ENCODE results near the gene GPM6B.
"Not testable (repeated sequence)": the region's sequence is repeated elsewhere in the genome, so short reads cannot be mapped to it uniquely, and the experiment has no call there.

Gene GPM6B

DNA sequence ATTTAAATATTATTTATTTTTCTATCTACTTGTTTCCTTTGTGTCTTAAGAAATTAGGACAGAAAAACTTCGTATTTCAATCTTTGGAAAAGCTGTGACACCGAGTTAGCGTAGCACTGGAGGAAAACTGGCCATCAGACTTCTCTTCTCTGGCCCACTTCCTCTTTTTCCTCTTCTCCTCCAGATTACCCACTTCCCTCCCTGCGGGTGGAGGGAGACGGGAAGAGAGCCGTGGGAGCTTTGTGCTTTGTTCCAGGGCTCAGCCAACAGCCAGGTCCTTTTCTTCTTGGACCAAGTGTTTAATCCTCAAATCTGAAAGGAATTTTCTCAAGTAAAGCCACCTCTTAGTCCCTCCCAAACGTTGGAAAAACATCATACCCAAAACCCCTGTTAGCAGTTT lies 52.6 kb downstream of the GPM6B start:
- no peak for DNase-seq (ENCODE audit: low read depth)

DNA sequence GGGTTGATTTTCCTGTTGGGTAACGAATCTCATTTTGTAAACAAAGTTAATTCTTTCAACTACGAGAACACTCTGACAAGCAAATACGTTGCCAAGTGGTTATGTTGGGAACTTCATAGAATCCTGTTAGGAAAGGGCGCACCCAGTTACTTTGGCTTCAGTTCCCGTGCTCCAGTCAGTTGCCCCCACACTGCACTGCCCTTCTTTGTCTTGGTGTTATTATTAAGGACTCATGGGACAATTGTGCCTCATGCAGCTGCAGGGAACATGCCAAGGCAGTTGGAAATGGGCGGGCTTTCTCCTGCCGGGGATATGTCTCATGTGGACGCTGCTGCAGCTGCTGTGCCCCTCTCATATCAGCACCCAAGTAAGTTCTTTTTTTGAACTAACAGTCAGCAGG lies 53.4 kb downstream of the GPM6B start:
- DNase-seq (ENCODE audit: low read depth): no peak

DNA sequence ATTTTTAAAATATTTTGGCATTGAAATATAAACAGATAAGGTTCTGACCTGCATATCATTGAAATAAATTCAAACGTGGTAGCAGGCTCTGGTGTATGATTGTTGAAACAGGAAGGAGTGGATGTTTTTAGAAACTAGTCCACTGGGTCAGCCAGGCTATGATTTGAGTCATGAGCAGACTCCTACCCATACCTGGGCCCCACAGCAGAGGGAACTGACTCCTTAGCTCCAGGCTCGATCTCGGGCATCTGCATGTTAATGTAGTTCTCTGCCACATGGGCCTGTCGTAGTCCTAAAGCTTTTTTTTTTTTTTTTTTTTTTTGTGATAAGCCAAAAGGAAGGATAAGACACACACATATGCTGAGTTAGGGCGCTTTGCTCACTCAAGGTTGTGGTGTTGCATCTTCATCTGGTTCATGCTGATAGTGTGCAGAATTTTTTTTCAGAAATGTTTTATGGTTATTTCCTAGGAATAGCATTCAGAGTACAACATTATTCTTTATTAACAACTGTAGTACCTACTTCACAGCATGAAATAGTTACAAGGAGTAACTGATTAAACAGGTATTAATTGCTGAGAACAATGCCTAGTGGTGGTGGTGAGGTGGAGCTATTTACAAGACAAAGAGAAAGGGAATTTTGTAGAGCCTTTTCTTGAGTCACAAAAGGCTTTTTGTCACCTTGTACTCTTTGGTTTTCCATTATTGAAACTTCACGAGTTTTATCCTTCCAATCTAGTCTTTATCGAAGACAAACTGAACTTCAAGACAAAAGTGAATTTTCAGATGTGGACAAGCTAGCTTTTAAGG lies 55.1 kb downstream of the GPM6B start:
- DNase-seq (ENCODE audit: low read depth): no peak

GRCh38 chrX:13760426-13760825 lies 56.5 kb downstream of the GPM6B start:
- no peak for DNase-seq (ENCODE audit: low read depth)

DNA sequence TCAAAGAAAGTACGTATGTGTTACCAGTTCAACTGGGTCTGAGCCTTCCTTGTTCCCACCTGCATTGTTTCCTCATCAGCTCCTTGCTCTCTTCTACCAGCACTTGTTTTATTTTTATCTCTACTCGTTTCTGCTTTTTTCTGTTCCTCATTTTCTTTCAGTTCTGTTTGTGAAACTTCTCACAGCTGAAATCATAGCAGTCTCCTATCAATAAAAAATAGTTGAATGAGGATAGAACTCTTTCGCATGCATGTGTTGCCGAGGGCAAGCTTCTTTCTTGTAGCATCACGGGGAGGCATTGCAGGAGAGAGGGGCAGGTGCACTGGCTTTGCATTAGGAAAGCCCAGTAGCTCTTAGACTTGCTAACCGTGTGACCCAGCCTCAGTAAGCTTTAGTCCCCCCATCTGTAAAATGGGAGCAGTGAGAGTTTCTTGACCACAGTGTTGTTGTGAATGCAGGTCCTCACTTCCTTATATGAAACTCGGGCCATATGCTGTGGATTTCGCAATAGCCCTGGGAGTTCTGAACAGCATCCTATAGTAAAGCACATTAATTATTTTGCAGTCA lies 57.7 kb downstream of the GPM6B start:
- no peak for DNase-seq (ENCODE audit: low read depth)

GRCh38 chrX:13756381-13756780 lies 60.5 kb downstream of the GPM6B start:
- DNase-seq (ENCODE audit: low read depth): no peak

DNA sequence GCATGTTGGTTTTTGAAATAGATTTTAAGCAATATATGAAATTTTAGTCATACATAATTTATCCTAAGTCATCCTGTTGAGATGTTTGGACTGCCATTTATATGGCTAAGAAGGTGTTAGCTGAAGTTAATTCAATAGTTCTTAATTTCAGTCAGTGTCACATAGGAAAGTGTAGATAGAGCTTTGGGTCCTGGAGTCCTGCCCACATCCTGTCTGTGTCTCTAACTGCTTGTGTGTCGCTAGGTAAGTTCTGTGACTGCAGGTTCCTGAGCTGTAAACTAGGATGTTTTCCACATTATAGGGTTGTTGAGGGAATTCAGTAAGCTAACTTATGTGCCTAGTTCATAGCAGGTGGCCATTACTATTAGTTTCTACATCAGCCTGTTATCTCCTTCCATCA lies 61.6 kb downstream of the GPM6B start:
- DNase-seq (ENCODE audit: low read depth): no peak

DNA sequence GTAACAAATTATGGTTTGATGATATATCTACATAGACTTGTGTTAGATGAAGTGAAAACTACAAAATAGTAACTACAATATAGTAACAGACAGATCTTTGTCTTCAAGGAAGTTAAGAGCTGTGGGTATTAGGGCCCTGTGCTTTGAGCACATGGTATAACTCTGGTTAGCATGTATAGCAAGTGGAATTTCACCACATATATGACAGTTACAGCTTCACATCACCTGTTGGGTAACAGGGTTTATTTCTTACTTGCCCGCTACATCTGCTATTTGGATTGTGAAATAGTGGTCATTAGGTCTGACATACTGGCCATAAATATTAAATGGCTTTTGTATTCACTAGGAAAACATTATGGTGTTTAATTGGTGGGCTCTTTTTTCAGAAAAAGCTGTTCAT lies 62.1 kb downstream of the GPM6B start:
- DNase-seq (ENCODE audit: low read depth): no peak

GRCh38 chrX:13752646-13753045 lies 64.2 kb downstream of the GPM6B start:
- DNase-seq (ENCODE audit: low read depth): no peak

DNA sequence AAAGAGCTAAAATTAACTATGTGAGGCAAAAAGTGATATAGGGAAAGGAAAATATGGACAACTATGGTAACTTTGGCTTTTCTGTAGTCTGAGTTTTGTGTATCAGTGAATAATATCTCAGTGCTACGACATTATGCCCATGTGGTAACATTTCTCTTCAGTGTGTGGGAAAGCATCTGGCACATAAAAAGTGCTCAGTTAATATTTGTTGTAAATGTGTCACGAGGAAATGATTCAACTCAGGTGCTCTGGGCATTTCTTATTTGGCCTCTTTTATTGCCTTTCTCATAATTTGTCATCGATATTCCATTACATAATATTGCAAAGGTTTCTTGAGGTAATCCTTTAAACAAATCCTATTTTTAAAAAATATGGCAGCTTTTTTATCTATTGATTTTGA lies 64.8 kb downstream of the GPM6B start:
- no peak for DNase-seq (ENCODE audit: low read depth)

GRCh38 chrX:13750812-13751211 lies 66.1 kb downstream of the GPM6B start:
- no peak for DNase-seq (ENCODE audit: low read depth)

GRCh38 chrX:13750204-13750603 lies 66.7 kb downstream of the GPM6B start:
- no peak for DNase-seq (ENCODE audit: low read depth)

- DNase-seq (ENCODE audit: low read depth): no peak
Measured at GRCh38 chrX:13748486-13748885, 68.4 kb downstream of the GPM6B start.

GRCh38 chrX:13747836-13748235 lies 69.1 kb downstream of the GPM6B start:
- DNase-seq (ENCODE audit: low read depth): no peak

GRCh38 chrX:13742397-13743176 lies 74.3 kb downstream of the GPM6B start:
- peak; percentile 20 for DNase-seq (ENCODE audit: low read depth)

- DNase-seq (ENCODE audit: low read depth): no peak
Measured at GRCh38 chrX:13741695-13742094, 75.2 kb downstream of the GPM6B start.

- peak; percentile 85 for DNase-seq (ENCODE audit: low read depth)
Measured at GRCh38 chrX:13734278-13735172, 82.4 kb downstream of the GPM6B start, which contains the start of the genes OFD1 and TRAPPC2. OFD1 (plus strand) TSS chrX:13734748; CDS start chrX:13735072, 324 bp downstream. TRAPPC2 (minus strand) TSS chrX:13734620; CDS start chrX:13719963, 14,657 bp downstream.

GRCh38 chrX:13733506-13733905 lies 83.4 kb downstream of the GPM6B start:
- no peak for DNase-seq (ENCODE audit: low read depth)

DNA sequence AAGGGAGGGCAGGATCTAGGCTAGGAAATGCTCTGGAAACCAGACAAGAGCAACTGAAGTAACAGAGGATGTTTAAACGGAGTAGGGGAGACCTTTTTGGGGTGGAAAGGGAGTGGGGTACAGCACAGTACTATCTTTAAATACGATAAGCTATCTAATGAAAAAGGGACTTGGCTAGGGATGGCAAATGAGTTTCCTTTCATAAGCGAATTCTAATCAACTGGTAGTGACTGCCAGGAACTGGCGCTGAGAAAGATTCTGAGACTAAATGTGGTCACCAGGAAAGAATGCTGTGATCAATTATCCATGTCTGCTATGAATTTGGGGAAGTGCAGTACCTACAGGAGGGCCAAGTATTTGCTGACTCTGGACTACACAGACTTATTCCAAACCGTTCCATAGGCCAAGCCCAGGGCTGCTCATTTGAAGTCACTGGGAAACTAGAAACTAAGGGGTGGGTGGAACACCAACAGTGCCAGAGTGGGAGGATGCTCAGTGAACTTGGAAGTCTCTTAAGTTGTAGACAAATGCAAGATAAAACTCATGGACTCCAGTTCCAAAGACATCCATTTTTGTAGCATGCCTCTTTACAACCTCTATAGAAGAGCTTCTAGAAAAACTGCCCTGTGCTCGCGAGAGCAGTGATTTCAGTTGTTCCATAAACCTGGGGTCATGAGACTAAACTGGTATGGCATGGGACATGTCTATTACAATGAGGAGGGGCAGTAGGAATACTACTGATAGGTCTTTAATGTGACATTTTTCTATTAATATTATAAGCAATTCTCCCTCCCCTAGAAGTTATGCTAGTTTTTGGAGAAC lies 84.4 kb downstream of the GPM6B start:
- DNase-seq (ENCODE audit: low read depth): no peak

DNA sequence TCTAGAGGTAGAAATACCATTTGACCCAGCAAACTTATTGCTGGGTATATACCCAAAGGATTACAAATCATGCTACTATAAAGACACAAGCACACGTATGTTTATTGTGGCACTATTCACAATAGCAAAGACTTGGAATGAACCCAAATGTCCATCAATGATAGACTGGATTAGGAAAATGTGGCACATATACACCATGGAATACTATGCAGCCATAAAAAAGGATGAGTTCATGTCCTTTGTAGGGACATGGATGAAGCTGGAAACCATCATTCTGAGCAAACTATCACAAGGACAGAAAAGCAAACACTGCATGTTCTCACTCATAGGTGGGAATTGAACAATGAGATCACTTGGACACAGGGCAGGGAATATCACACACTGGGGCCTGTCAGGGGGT lies 86.4 kb downstream of the GPM6B start:
- not testable (repeated sequence) for DNase-seq (ENCODE audit: low read depth)

GRCh38 chrX:13726583-13726982 lies 90.3 kb downstream of the GPM6B start:
- not testable (repeated sequence) for DNase-seq (ENCODE audit: low read depth)

Measured in activated T-helper 9 cell treated with anti-CD3 and anti-CD28 coated beads, Interleukin-2, amount 50 U/mL, for 16 hours (primary cell).